ENCODE results near the gene BAMBI.

The BAMBI gene

GRCh38 chr10:28681291-28681763, 4.0 kb downstream of the BAMBI start:
- intact Hi-C loops (cut with micrococcal nuclease): no loop called here
- Mint-ChIP-seq H3K9me3 (no peaks in the 10 kb centered on the region), H3K4me3 (no peak overlapping the region), H3K4me1 (ENCODE audit: low read depth) (peaks cover 26% of the 10 kb centered on the region), H3K27me3 (peaks cover 48% of the 10 kb centered on the region), H3K27ac (no peak overlapping the region), H3K36me3 (ENCODE audit: low read depth) (no peaks in the 10 kb centered on the region)

- no peaks in the 10 kb centered on the region for H3K36me3 Mint-ChIP-seq (ENCODE audit: low read depth)
- H3K9me3 Mint-ChIP-seq: no peaks in the 10 kb centered on the region
- H3K27me3 Mint-ChIP-seq: peaks cover 45% of the 10 kb centered on the region
- peaks cover 21% of the 10 kb centered on the region for H3K4me1 Mint-ChIP-seq (ENCODE audit: low read depth)
- intact Hi-C loops (cut with micrococcal nuclease): no loop called here
- H3K4me3 Mint-ChIP-seq: no peak overlapping the region
- no peak overlapping the region for H3K27ac Mint-ChIP-seq
Measured at GRCh38 chr10:28681928-28682750, 4.8 kb downstream of the BAMBI start.

- H3K4me1 Mint-ChIP-seq (ENCODE audit: low read depth): peaks cover 9% of the 10 kb centered on the region
- H3K27me3 Mint-ChIP-seq: peaks cover 27% of the 10 kb centered on the region
- H3K36me3 Mint-ChIP-seq (ENCODE audit: low read depth): no peaks in the 10 kb centered on the region
- no peak overlapping the region for H3K27ac Mint-ChIP-seq
- intact Hi-C loops (cut with micrococcal nuclease): no loop called here
- no peak overlapping the region for H3K4me3 Mint-ChIP-seq
- no peaks in the 10 kb centered on the region for H3K9me3 Mint-ChIP-seq
Measured at GRCh38 chr10:28684157-28684985, 7.0 kb downstream of the BAMBI start.

- Mint-ChIP-seq H3K9me3 (no peaks in the 10 kb centered on the region), H3K27me3 (peaks cover 22% of the 10 kb centered on the region), H3K4me1 (ENCODE audit: low read depth) (peaks cover 4% of the 10 kb centered on the region), H3K36me3 (ENCODE audit: low read depth) (no peaks in the 10 kb centered on the region), H3K27ac (no peak overlapping the region), H3K4me3 (no peak overlapping the region)
- intact Hi-C loops (cut with micrococcal nuclease): no loop called here
Measured at GRCh38 chr10:28684986-28685580, 7.8 kb downstream of the BAMBI start.

- H3K4me3 Mint-ChIP-seq: no peak overlapping the region
- peaks cover 20% of the 10 kb centered on the region for H3K27me3 Mint-ChIP-seq
- intact Hi-C loops (cut with micrococcal nuclease): no loop called here
- no peak overlapping the region for H3K27ac Mint-ChIP-seq
- no peaks in the 10 kb centered on the region for H3K36me3 Mint-ChIP-seq (ENCODE audit: low read depth)
- no peaks in the 10 kb centered on the region for H3K9me3 Mint-ChIP-seq
- H3K4me1 Mint-ChIP-seq (ENCODE audit: low read depth): no peaks in the 10 kb centered on the region
Measured at GRCh38 chr10:28685717-28686116, 8.4 kb downstream of the BAMBI start.

- H3K4me3 Mint-ChIP-seq: no peak overlapping the region
- no peaks in the 10 kb centered on the region for H3K9me3 Mint-ChIP-seq
- no peaks in the 10 kb centered on the region for H3K4me1 Mint-ChIP-seq (ENCODE audit: low read depth)
- H3K27ac Mint-ChIP-seq: no peak overlapping the region
- H3K36me3 Mint-ChIP-seq (ENCODE audit: low read depth): no peaks in the 10 kb centered on the region
- intact Hi-C loops (cut with micrococcal nuclease): no loop called here
- H3K27me3 Mint-ChIP-seq: peaks cover 17% of the 10 kb centered on the region
Measured at GRCh38 chr10:28686835-28687682, 9.7 kb downstream of the BAMBI start.

GRCh38 chr10:28687683-28688001, 10.3 kb downstream of the BAMBI start:
- Mint-ChIP-seq H3K27me3 (peaks cover 15% of the 10 kb centered on the region), H3K36me3 (ENCODE audit: low read depth) (no peaks in the 10 kb centered on the region), H3K9me3 (no peaks in the 10 kb centered on the region), H3K4me1 (ENCODE audit: low read depth) (no peaks in the 10 kb centered on the region), H3K4me3 (no peak overlapping the region), H3K27ac (no peak overlapping the region)
- intact Hi-C loops (cut with micrococcal nuclease): no loop called here

GRCh38 chr10:28690545-28690944, 13.2 kb downstream of the BAMBI start:
- H3K27ac Mint-ChIP-seq: no peak overlapping the region
- no peaks in the 10 kb centered on the region for H3K9me3 Mint-ChIP-seq
- H3K4me1 Mint-ChIP-seq (ENCODE audit: low read depth): no peaks in the 10 kb centered on the region
- intact Hi-C loops (cut with micrococcal nuclease): no loop called here
- no peaks in the 10 kb centered on the region for H3K36me3 Mint-ChIP-seq (ENCODE audit: low read depth)
- H3K4me3 Mint-ChIP-seq: no peak overlapping the region
- peaks cover 18% of the 10 kb centered on the region for H3K27me3 Mint-ChIP-seq

GRCh38 chr10:28691187-28691694, 13.9 kb downstream of the BAMBI start:
- no peak overlapping the region for H3K4me3 Mint-ChIP-seq
- intact Hi-C loops (cut with micrococcal nuclease): no loop called here
- peaks cover 20% of the 10 kb centered on the region for H3K27me3 Mint-ChIP-seq
- H3K9me3 Mint-ChIP-seq: no peaks in the 10 kb centered on the region
- H3K36me3 Mint-ChIP-seq (ENCODE audit: low read depth): no peaks in the 10 kb centered on the region
- no peaks in the 10 kb centered on the region for H3K4me1 Mint-ChIP-seq (ENCODE audit: low read depth)
- H3K27ac Mint-ChIP-seq: no peak overlapping the region

GRCh38 chr10:28692050-28692449, 14.7 kb downstream of the BAMBI start:
- Mint-ChIP-seq H3K27me3 (peaks cover 17% of the 10 kb centered on the region), H3K27ac (no peak overlapping the region), H3K9me3 (no peaks in the 10 kb centered on the region)

GRCh38 chr10:28694530-28694929, 17.2 kb downstream of the BAMBI start:
- no peaks in the 10 kb centered on the region for H3K36me3 Mint-ChIP-seq (ENCODE audit: low read depth)
- intact Hi-C loops (cut with micrococcal nuclease): no loop called here
- no peaks in the 10 kb centered on the region for H3K4me1 Mint-ChIP-seq (ENCODE audit: low read depth)
- no peaks in the 10 kb centered on the region for H3K9me3 Mint-ChIP-seq
- H3K4me3 Mint-ChIP-seq: no peak overlapping the region
- H3K27me3 Mint-ChIP-seq: peaks cover 22% of the 10 kb centered on the region
- no peak overlapping the region for H3K27ac Mint-ChIP-seq

More at GRCh38 chr10:28692050-28692449, 14.7 kb downstream of the BAMBI start:
- no peak overlapping the region for H3K4me3 Mint-ChIP-seq
- intact Hi-C loops (cut with micrococcal nuclease): no loop called here
- no peaks in the 10 kb centered on the region for H3K36me3 Mint-ChIP-seq (ENCODE audit: low read depth)
- H3K4me1 Mint-ChIP-seq (ENCODE audit: low read depth): no peaks in the 10 kb centered on the region

- H3K36me3 Mint-ChIP-seq (ENCODE audit: low read depth): no peaks in the 10 kb centered on the region
- intact Hi-C loops (cut with micrococcal nuclease): no loop called here
- H3K4me3 Mint-ChIP-seq: no peak overlapping the region
- no peak overlapping the region for H3K27ac Mint-ChIP-seq
- H3K9me3 Mint-ChIP-seq: no peaks in the 10 kb centered on the region
- peaks cover 13% of the 10 kb centered on the region for H3K27me3 Mint-ChIP-seq
- H3K4me1 Mint-ChIP-seq (ENCODE audit: low read depth): no peaks in the 10 kb centered on the region
Measured at GRCh38 chr10:28698075-28698474, 20.8 kb downstream of the BAMBI start.

- H3K4me1 Mint-ChIP-seq (ENCODE audit: low read depth): no peaks in the 10 kb centered on the region
- no peak overlapping the region for H3K27ac Mint-ChIP-seq
- no peak overlapping the region for H3K4me3 Mint-ChIP-seq
- no peaks in the 10 kb centered on the region for H3K9me3 Mint-ChIP-seq
- peaks cover 4% of the 10 kb centered on the region for H3K27me3 Mint-ChIP-seq
- no peaks in the 10 kb centered on the region for H3K36me3 Mint-ChIP-seq (ENCODE audit: low read depth)
- intact Hi-C loops (cut with micrococcal nuclease): no loop called here
Measured at GRCh38 chr10:28704464-28705161, 27.3 kb downstream of the BAMBI start.
